Thymus (tissue), 11 donors: Measurements from ENCODE around the gene PRKCH. TPM values are rescaled to one million over a fixed set of nuclear protein-coding genes. Genes with fewer than 3 reads are reported as not detected.
A peak's percentile ranks its signal among the peaks of the same experiment; 100 is the strongest.

Experiments
- DNase-seq, 9 donors: peaks; one replicate each; pipeline ENCODE4 v3.0.0-alpha.2; 2013; ENCODE audit warnings: low spot score in 9 of 9, low read depth in 6 of 9, missing footprints in 1 of 9
- H3K27ac ChIP-seq, 2 donors: one replicate each; pipeline ENCODE4 v1.5.1; 2013; ENCODE audit warnings: control low read depth in 1 of 2, low read depth in 1 of 2, low read length in 1 of 2, mild to moderate bottlenecking in 1 of 2, moderate library complexity in 1 of 2
- H3K27me3 ChIP-seq, 2 donors: one replicate each; pipeline ENCODE4 v1.5.1; 2013; ENCODE audit warnings: low read length in 1 of 2; ENCODE audit not compliant: control insufficient read depth in 2 of 2, insufficient read depth in 1 of 2
- H3K36me3 ChIP-seq, 2 donors: one replicate each; pipeline ENCODE4 v1.5.1; 2013; ENCODE audit warnings: low read length in 1 of 2, mild to moderate bottlenecking in 1 of 2, moderate library complexity in 1 of 2; ENCODE audit not compliant: control insufficient read depth in 2 of 2, insufficient read depth in 2 of 2
- H3K4me1 ChIP-seq, 2 donors: one replicate each; pipeline ENCODE4 v1.5.1; 2013; ENCODE audit warnings: low read length in 2 of 2; ENCODE audit not compliant: control insufficient read depth in 2 of 2, insufficient read depth in 2 of 2
- H3K4me3 ChIP-seq, 2 donors: one replicate each; pipeline ENCODE4 v1.5.1; 2013; ENCODE audit warnings: low read length in 2 of 2, control low read depth in 1 of 2, mild to moderate bottlenecking in 1 of 2
- H3K9me3 ChIP-seq, 2 donors: one replicate each; pipeline ENCODE4 v1.5.1; 2013; ENCODE audit warnings: low read length in 1 of 2, mild to moderate bottlenecking in 1 of 2; ENCODE audit not compliant: control insufficient read depth in 2 of 2, insufficient read depth in 1 of 2
- whole genome bisulfite sequencing: extraction: QIAGEN DNeasy Blood & Tissue Kit; methylation state at CpG from one replicate; pipeline ENCODE4 v1.1.7; 2013; 5-methylcytosine and 5-hydroxymethylcytosine counted together
- polyA plus RNA-seq: library from polyadenylated mRNA; stranded (reverse); fragments of 200-250 nt; gene quantifications from one replicate; pipeline ENCODE4 v1.2.3, GENCODE V29; 2013
- total RNA-seq: library from RNA; stranded (reverse); fragments of 120-200 nt; gene quantifications from one replicate; pipeline ENCODE4 v1.2.4, GENCODE V29; 2013
- donor health status: healthy.

Gene PRKCH
- total and polyA plus RNA-seq, 2 donors = 73.5 to 81.8 TPM

GRCh38 chr14:61433828-61434227, 112.4 kb downstream of the PRKCH start:
- Histone ChIP-seq H3K27ac (no peak overlapping the region), H3K36me3 (no peaks in the 10 kb centered on the region), H3K9me3 (no peaks in the 10 kb centered on the region), H3K4me3 (no peak overlapping the region), H3K4me1 (peaks cover 14 to 36% of the 10 kb centered on the region in 2 donors), H3K27me3 (no peaks in the 10 kb centered on the region)
- peak in 1 of 9 donors; percentile 57 for DNase-seq
- 4% methylated on average over 1 of the region's 1 CpG for WGBS

DNA sequence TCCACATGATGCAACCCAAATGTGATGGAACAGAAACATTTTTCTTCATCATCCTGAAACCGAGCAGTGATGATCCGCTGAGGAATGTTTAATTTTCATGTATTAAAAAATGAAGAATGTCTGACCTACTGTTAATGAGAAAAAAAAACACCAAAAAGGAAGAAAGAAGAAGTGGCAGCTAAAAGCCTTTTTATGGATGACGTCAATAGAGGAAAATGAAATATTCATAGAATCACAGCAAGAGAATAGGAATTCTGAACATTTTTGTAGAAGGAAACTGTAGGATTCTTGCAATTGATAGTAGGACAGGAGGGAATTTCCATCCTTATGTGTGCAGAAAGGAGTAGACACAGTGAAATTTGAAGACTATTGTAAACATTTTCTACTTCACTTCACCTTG, 112.9 kb downstream of the PRKCH start:
- Histone ChIP-seq H3K27me3 (no peaks in the 10 kb centered on the region), H3K4me1 (peaks cover 17 to 41% of the 10 kb centered on the region in 2 donors), H3K36me3 (no peaks in the 10 kb centered on the region), H3K9me3 (no peaks in the 10 kb centered on the region), H3K27ac (no peak overlapping the region), H3K4me3 (no peak overlapping the region)
- no peak for DNase-seq
- WGBS = 89% methylated on average over 3 of the region's 3 CpGs

- no peak for DNase-seq
- Histone ChIP-seq H3K36me3 (no peaks in the 10 kb centered on the region), H3K27me3 (no peaks in the 10 kb centered on the region), H3K9me3 (no peaks in the 10 kb centered on the region), H3K4me3 (no peak overlapping the region), H3K4me1 (peaks cover 27 to 56% of the 10 kb centered on the region in 2 donors), H3K27ac (peak overlapping the region in 1 of 2 donors; percentile 5)
- WGBS = 95% methylated on average over 4 of the region's 4 CpGs
These were observed 114.4 kb downstream of the PRKCH start for GRCh38 chr14:61435563-61436337.

GRCh38 chr14:61437381-61437780, 116.0 kb downstream of the PRKCH start:
- Histone ChIP-seq H3K9me3 (no peaks in the 10 kb centered on the region), H3K36me3 (no peaks in the 10 kb centered on the region), H3K27me3 (no peaks in the 10 kb centered on the region), H3K4me3 (no peak overlapping the region), H3K4me1 (peaks cover 27 to 59% of the 10 kb centered on the region in 2 donors), H3K27ac (no peak overlapping the region)
- no peak for DNase-seq
- WGBS = 75% methylated on average over 3 of the region's 3 CpGs

- no peak for DNase-seq
- H3K27me3 ChIP-seq = no peaks in the 10 kb centered on the region
- 23% methylated on average over 6 of the region's 6 CpGs for WGBS
- H3K27ac ChIP-seq = peak overlapping the region; percentile 36 to 73
- H3K9me3 ChIP-seq = no peaks in the 10 kb centered on the region
- peaks cover 26 to 53% of the 10 kb centered on the region in 2 donors for H3K4me1 ChIP-seq
- H3K4me3 ChIP-seq = no peak overlapping the region
- no peaks in the 10 kb centered on the region for H3K36me3 ChIP-seq
These were observed 116.7 kb downstream of the PRKCH start for GRCh38 chr14:61438036-61438435.

DNA sequence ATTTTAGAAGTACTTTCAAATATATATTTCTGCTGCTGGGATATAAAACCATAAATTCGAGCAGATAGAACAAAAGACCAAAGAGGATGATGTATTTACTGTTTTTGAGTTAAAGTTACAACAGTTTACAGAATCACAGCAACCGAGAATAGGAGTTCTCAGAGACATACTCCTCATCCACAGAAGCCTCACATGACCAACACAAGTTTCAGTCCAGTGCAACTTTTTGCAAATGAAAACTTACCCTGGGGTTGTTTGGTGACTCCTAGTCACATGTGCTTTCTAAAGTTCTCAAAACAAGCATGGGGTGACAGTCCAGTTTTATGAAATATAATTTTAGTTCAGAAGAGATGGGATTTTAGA, 117.1 kb downstream of the PRKCH start:
- H3K27ac ChIP-seq = peak overlapping the region in 1 of 2 donors; percentile 73
- no peaks in the 10 kb centered on the region for H3K9me3 ChIP-seq
- H3K4me3 ChIP-seq = no peak overlapping the region
- no peak for DNase-seq
- H3K36me3 ChIP-seq = no peaks in the 10 kb centered on the region
- WGBS = 74% methylated on average over 2 of the region's 2 CpGs
- H3K27me3 ChIP-seq = no peaks in the 10 kb centered on the region
- peaks cover 25 to 49% of the 10 kb centered on the region in 2 donors for H3K4me1 ChIP-seq

DNA sequence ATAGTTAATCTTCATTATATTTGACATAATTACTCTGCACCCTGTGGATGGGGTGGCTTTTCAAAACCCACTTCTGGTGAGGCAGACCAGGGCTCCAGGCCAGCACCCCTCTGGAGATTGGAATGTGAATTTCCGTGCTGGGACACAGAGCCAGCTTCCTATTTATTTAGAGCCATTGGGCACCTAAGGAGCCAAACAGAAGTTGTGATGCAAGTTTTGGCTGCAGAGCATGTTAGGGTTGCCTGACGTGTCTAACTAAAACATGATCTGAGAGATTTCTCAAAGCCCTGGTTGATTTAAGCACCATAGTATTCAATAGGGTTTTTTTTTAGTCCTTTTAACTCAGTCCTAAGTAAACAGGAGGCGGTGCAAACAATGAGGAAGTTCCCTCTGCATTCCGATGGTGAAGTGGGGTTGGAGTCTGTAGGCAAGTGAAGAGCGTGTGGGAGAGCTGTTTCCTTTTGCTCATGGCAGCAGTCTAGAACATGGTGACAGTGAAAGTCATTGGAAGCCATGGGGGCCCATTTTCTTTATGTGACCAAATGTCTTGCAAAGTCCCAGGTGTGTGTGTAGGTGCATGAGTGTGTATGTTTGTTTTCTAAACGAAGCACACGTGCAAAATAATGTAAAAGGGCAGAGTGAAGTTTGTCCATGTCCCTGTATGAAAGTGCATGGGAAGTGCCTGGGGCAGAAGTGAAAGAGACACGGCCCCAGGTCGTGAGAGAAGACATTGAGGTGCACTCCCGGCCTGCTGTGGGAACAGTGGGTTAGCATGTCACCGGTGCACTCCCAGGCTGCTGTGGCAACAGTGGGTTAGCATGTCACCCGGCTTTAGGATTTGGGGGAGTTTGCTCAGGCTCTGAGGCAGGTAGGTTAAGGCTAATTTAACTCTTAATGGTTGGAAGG, 117.7 kb downstream of the PRKCH start:
- DNase-seq = peak in 3 of 9 donors; percentile 22 to 67 (median 45)
- no peaks in the 10 kb centered on the region for H3K27me3 ChIP-seq
- peaks cover 26 to 50% of the 10 kb centered on the region in 2 donors for H3K4me1 ChIP-seq
- peak overlapping the region; percentile 54 to 73 for H3K27ac ChIP-seq
- WGBS = 15% methylated on average over 12 of the region's 12 CpGs
- H3K36me3 ChIP-seq = no peaks in the 10 kb centered on the region
- H3K4me3 ChIP-seq = no peak overlapping the region
- H3K9me3 ChIP-seq = no peaks in the 10 kb centered on the region

- Histone ChIP-seq H3K36me3 (no peaks in the 10 kb centered on the region), H3K27me3 (no peaks in the 10 kb centered on the region), H3K4me3 (no peak overlapping the region), H3K27ac (peak overlapping the region; percentile 54 to 73), H3K4me1 (peaks cover 29 to 55% of the 10 kb centered on the region in 2 donors), H3K9me3 (no peaks in the 10 kb centered on the region)
- WGBS = 84% methylated on average over 4 of the region's 4 CpGs
- DNase-seq = no peak
These were observed 118.5 kb downstream of the PRKCH start for GRCh38 chr14:61439779-61440418.
